GM12878 (cell line): ENCODE data around the gene MAPK1. TPM values are rescaled to one million over a fixed set of nuclear protein-coding genes. Genes with fewer than 3 reads are reported as not detected.

Experiments used
- CREB1 ChIP-seq: IDR thresholded peaks from 2 replicates; pipeline ENCODE4 v1.6.1; 2012; ENCODE audit warnings: low read depth, mild to moderate bottlenecking, inconsistent platforms
- CUX1 ChIP-seq: IDR thresholded peaks from 2 replicates; pipeline ENCODE4 v1.6.1; 2012; ENCODE audit warnings: improper control_type of control experiment, low read depth, low read length; ENCODE audit not compliant: insufficient replicate concordance
- EGR1 ChIP-seq, 2 experiments: IDR thresholded peaks; 1 replicate in 1 of 2; 2 replicates in 1 of 2; pipeline ENCODE4 v1.6.1; 2011 to 2012; ENCODE audit warnings: low read depth in 2 of 2, low read length in 2 of 2, borderline replicate concordance in 1 of 2, mild to moderate bottlenecking in 1 of 2, moderate library complexity in 1 of 2
- EP300 ChIP-seq, 2 experiments: fragments of 150-350 bp in 1 of 2; IDR thresholded peaks; 2 replicates each; pipeline ENCODE4 v1.6.1; 2011 to 2012; ENCODE audit warnings: low read depth in 2 of 2, low read length in 2 of 2, borderline replicate concordance in 1 of 2, improper control_type of control experiment in 1 of 2, inconsistent platforms in 1 of 2; ENCODE audit not compliant: control insufficient read depth in 1 of 2
- FOS ChIP-seq: IDR thresholded peaks from 3 replicates; pipeline ENCODE4 v1.6.1; 2011; ENCODE audit warnings: borderline replicate concordance; ENCODE audit not compliant: insufficient read length; ENCODE audit errors: extremely low read depth
- HCFC1 ChIP-seq: fragments of 150-350 bp; IDR thresholded peaks from 2 replicates; pipeline ENCODE4 v1.6.1; 2014; ENCODE audit warnings: low read length
- HDGF ChIP-seq: fragments of 450-650 bp; IDR thresholded peaks from 2 replicates; pipeline ENCODE4 v1.6.1; 2016; ENCODE audit warnings: antibody characterized with exemption
- LARP7 ChIP-seq: fragments of 450-650 bp; IDR thresholded peaks from 2 replicates; pipeline ENCODE4 v1.6.1; 2017; ENCODE audit warnings: mild to moderate bottlenecking
- MLLT1 ChIP-seq: fragments of 450-650 bp; IDR thresholded peaks from 2 replicates; pipeline ENCODE4 v1.6.1; 2016; ENCODE audit warnings: mild to moderate bottlenecking
- NFIC ChIP-seq: IDR thresholded peaks from 2 replicates; pipeline ENCODE4 v1.6.1; 2012; ENCODE audit warnings: low read depth, mild to moderate bottlenecking, inconsistent platforms, low read length, moderate library complexity
- POU2F2 ChIP-seq: IDR thresholded peaks from 3 replicates; pipeline ENCODE4 v1.6.1; 2011; ENCODE audit warnings: low read depth, mild to moderate bottlenecking, low read length, borderline replicate concordance
- RELB ChIP-seq: fragments of 450-650 bp; IDR thresholded peaks from 2 replicates; pipeline ENCODE4 v1.6.1; 2017; ENCODE audit warnings: low read depth, mild to moderate bottlenecking, moderate library complexity
- RFX5 ChIP-seq: IDR thresholded peaks from 2 replicates; pipeline ENCODE4 v1.6.1; 2011; ENCODE audit warnings: low read depth, low read length, improper control_type of control experiment
- RUNX3 ChIP-seq: IDR thresholded peaks from 2 replicates; pipeline ENCODE4 v1.6.1; 2012; ENCODE audit warnings: low read length, inconsistent platforms
- SIN3A ChIP-seq: IDR thresholded peaks from 2 replicates; pipeline ENCODE4 v1.6.1; 2012; ENCODE audit warnings: low read depth, low read length, improper control_type of control experiment
- SUZ12 ChIP-seq: fragments of 200-600 bp; sonication (generic); IDR thresholded peaks from one replicate; pipeline ENCODE4 v1.6.1; 2018; ENCODE audit warnings: antibody characterized with exemption, mild to moderate bottlenecking; ENCODE audit not compliant: unreplicated experiment
- USF1 ChIP-seq: IDR thresholded peaks from 2 replicates; pipeline ENCODE4 v1.6.1; 2011; ENCODE audit warnings: borderline replicate concordance, low read depth, mild to moderate bottlenecking, moderate library complexity, mixed read lengths, low read length; ENCODE audit not compliant: insufficient read depth; ENCODE audit errors: extremely low read length
- USF2 ChIP-seq: IDR thresholded peaks from 2 replicates; pipeline ENCODE4 v1.6.1; 2011; ENCODE audit warnings: low read depth, low read length, improper control_type of control experiment, borderline replicate concordance
- polyA plus RNA-seq, 11 experiments: library from polyadenylated mRNA; depleted of rRNA in 4 of 11; unstranded in 6 of 11; stranded (reverse) in 5 of 11; fragments of >200 nt; fragmentation: Nextera tagmentation in 4 of 11; fragmentation: Illumina TruSeq in 1 of 11; extraction: Ambion mirVana in 4 of 11; extraction: Trizol in 1 of 11; gene quantifications; 1 replicate in 1 of 11; 2 replicates in 10 of 11; pipeline versions ENCODE4 v1.2.1 to v1.2.3, GENCODE V29; 2011 to 2016; ENCODE audit warnings: inconsistent platforms in 2 of 11, missing spikeins in 2 of 11, low read depth in 1 of 11
- total RNA-seq, 4 experiments: library from RNA; depleted of rRNA in 3 of 4; stranded (reverse); fragments of >200 nt in 3 of 4; fragmentation: Illumina TruSeq in 1 of 4; extraction: Trizol in 1 of 4; gene quantifications; 2 replicates each; pipeline versions ENCODE4 v1.2.1 to v1.2.3, GENCODE V29; 2013 to 2021

Gene MAPK1
- total and polyA plus RNA-seq, 10 of the 15 experiments (the other 5 are each of a cell fraction or from before 2014, with no cell fraction given): 7.0 to 123 (median 58.4) TPM

- TF ChIP-seq USF1 (peak; percentile 78), CREB1 (peak; percentile 68), MLLT1 (peak; percentile 84), HDGF (peak; percentile 67; the same call in 1 of the 2 replicates), NFIC (peak; percentile 74; the same call in 1 of the 2 replicates), RELB (peak; percentile 74), HCFC1 (0 out of 2 replicates have a peak, but pooled peaks have one; percentile 22), CUX1 (no peak), LARP7 (peak; percentile 63), EGR1 (IDR thresholded peaks at IDR 0.05; ENCODE audit: borderline replicate concordance in 1 of 2, low read depth in 2 of 2, low read length in 2 of 2) (peak in 1 of 2 experiments; percentile 99; a peak in 2 of 3 replicates), FOS (no peak), USF2 (peak; percentile 35; the same call in 1 of the 2 replicates), EP300 (IDR thresholded peaks at IDR 0.05; ENCODE audit: borderline replicate concordance in 1 of 2, control insufficient read depth in 1 of 2, low read depth in 2 of 2, low read length in 2 of 2) (peak; percentile 76 to 78; a peak in 3 of 4 replicates), RUNX3 (peak; percentile 87), SUZ12 (no peak), RFX5 (no peak), SIN3A (peak; percentile 53; the same call in 1 of the 2 replicates), POU2F2 (peak; percentile 100)
These were observed at the start of gene MAPK1 (continued) for GRCh38 chr22:21867528-21868266.
